Erythroblast (primary cell): ENCODE measurements around the gene TNNI3K.

Experiments used
- GATA1 ChIP-seq: IDR thresholded peaks from 2 replicates; pipeline ENCODE4 v1.6.1; 2011; ENCODE audit warnings: low read depth, mild to moderate bottlenecking, control low read depth, low read length, moderate library complexity
- POLR2A ChIP-seq: IDR thresholded peaks from 2 replicates; pipeline ENCODE4 v1.6.1; 2011; ENCODE audit warnings: mild to moderate bottlenecking, low read length

DNA sequence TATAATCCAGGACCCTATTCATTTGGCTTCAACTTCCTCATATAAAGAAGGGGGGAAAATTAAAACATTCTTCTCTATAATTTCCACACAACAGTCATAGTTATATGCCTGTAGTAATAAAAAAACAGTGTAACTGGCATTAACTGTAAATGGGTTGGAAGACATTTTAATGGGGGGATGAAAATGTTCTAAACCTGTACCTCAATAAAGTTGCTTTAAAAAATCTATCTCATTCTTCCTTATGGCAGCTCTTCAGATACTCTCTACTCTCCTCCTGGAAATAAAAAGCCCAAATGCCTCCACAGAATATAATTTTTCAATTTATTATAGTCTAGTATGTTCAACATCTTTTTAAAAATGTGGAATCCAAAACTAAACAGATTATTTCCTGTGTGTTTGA, 39.8 kb upstream of the TNNI3K start:
- TF ChIP-seq GATA1, result no peak
- TF ChIP-seq POLR2A, result no peak
